Ishikawa (cell line): ENCODE results near the gene BTBD2.

Experiments used
- CEBPB ChIP-seq: IDR thresholded peaks from 2 replicates; pipeline ENCODE4 v1.6.1; 2012
- CREB1 ChIP-seq: IDR thresholded peaks from 2 replicates; pipeline ENCODE4 v1.6.1; 2012; ENCODE audit warnings: low read depth
- EGR1 ChIP-seq: IDR thresholded peaks from 2 replicates; pipeline ENCODE4 v1.6.1; 2012
- EP300 ChIP-seq: IDR thresholded peaks from 2 replicates; pipeline ENCODE4 v1.6.1; 2012; ENCODE audit warnings: borderline replicate concordance
- FOXM1 ChIP-seq: IDR thresholded peaks from 2 replicates; pipeline ENCODE4 v1.6.1; 2012; ENCODE audit warnings: low read depth, borderline replicate concordance
- NFIC ChIP-seq: IDR thresholded peaks from 2 replicates; pipeline ENCODE4 v1.6.1; 2012
- RAD21 ChIP-seq: IDR thresholded peaks from 2 replicates; pipeline ENCODE4 v1.6.1; 2012; ENCODE audit warnings: low read depth
- TAF1 ChIP-seq: IDR thresholded peaks from 2 replicates; pipeline ENCODE4 v1.6.1; 2012; ENCODE audit warnings: low read depth, mild to moderate bottlenecking
- TCF12 ChIP-seq: IDR thresholded peaks from 2 replicates; pipeline ENCODE4 v1.6.1; 2012; ENCODE audit warnings: low read depth
- TEAD4 ChIP-seq: IDR thresholded peaks from 2 replicates; pipeline ENCODE4 v1.6.1; 2012
- YY1 ChIP-seq: IDR thresholded peaks from 2 replicates; pipeline ENCODE4 v1.6.1; 2012; ENCODE audit warnings: low read depth
- ZBTB7A ChIP-seq: IDR thresholded peaks from 2 replicates; pipeline ENCODE4 v1.6.1; 2012; ENCODE audit warnings: low read depth
- TF ChIP-seq, protein P1 (sequence below): IDR thresholded peaks from 2 replicates; pipeline ENCODE4 v1.6.1; 2012; ENCODE audit warnings: low read depth, mild to moderate bottlenecking
- TF ChIP-seq, protein P2 (sequence below): IDR thresholded peaks from 2 replicates; pipeline ENCODE4 v1.6.1; 2012
- TF ChIP-seq, protein P3 (sequence below): IDR thresholded peaks from 2 replicates; pipeline ENCODE4 v1.6.1; 2012

BTBD2 gene

DNA sequence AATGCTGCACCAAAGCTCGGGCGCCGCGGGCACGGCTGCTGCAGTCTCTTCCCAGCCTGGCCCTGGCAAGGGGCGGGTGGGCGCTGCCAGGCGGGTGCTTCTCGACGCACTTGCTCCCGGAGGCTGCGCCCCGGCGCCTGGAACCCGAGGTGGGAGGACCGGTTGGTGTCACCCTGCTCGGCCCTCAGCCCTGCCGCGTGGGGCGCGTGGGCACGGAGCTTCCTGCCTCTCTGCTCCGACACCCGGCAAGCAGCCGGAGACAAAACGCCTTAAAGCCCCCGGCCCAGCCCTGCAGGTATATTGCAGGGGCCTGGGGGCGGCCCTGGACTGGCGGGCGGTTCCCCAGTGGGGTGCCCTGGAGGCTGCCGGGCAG, 34.7 kb downstream of the BTBD2 start:
- no peak for TF ChIP-seq FOXM1
- TF ChIP-seq TEAD4 = no peak
- TF ChIP-seq EP300 = no peak
- TF ChIP-seq CREB1 = no peak
- no peak for TF ChIP-seq ZBTB7A
- TF ChIP-seq TCF12 = no peak
- no peak for TF ChIP-seq EGR1
- TF ChIP-seq TAF1 = no peak
- TF ChIP-seq CEBPB = no peak
- TF ChIP-seq YY1 = no peak
- TF ChIP-seq, protein P1, sequence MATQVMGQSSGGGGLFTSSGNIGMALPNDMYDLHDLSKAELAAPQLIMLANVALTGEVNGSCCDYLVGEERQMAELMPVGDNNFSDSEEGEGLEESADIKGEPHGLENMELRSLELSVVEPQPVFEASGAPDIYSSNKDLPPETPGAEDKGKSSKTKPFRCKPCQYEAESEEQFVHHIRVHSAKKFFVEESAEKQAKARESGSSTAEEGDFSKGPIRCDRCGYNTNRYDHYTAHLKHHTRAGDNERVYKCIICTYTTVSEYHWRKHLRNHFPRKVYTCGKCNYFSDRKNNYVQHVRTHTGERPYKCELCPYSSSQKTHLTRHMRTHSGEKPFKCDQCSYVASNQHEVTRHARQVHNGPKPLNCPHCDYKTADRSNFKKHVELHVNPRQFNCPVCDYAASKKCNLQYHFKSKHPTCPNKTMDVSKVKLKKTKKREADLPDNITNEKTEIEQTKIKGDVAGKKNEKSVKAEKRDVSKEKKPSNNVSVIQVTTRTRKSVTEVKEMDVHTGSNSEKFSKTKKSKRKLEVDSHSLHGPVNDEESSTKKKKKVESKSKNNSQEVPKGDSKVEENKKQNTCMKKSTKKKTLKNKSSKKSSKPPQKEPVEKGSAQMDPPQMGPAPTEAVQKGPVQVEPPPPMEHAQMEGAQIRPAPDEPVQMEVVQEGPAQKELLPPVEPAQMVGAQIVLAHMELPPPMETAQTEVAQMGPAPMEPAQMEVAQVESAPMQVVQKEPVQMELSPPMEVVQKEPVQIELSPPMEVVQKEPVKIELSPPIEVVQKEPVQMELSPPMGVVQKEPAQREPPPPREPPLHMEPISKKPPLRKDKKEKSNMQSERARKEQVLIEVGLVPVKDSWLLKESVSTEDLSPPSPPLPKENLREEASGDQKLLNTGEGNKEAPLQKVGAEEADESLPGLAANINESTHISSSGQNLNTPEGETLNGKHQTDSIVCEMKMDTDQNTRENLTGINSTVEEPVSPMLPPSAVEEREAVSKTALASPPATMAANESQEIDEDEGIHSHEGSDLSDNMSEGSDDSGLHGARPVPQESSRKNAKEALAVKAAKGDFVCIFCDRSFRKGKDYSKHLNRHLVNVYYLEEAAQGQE = no peak
- TF ChIP-seq RAD21 = no peak
- no peak for TF ChIP-seq NFIC
- TF ChIP-seq, protein P2, sequence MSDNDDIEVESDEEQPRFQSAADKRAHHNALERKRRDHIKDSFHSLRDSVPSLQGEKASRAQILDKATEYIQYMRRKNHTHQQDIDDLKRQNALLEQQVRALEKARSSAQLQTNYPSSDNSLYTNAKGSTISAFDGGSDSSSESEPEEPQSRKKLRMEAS = no peak

DNA sequence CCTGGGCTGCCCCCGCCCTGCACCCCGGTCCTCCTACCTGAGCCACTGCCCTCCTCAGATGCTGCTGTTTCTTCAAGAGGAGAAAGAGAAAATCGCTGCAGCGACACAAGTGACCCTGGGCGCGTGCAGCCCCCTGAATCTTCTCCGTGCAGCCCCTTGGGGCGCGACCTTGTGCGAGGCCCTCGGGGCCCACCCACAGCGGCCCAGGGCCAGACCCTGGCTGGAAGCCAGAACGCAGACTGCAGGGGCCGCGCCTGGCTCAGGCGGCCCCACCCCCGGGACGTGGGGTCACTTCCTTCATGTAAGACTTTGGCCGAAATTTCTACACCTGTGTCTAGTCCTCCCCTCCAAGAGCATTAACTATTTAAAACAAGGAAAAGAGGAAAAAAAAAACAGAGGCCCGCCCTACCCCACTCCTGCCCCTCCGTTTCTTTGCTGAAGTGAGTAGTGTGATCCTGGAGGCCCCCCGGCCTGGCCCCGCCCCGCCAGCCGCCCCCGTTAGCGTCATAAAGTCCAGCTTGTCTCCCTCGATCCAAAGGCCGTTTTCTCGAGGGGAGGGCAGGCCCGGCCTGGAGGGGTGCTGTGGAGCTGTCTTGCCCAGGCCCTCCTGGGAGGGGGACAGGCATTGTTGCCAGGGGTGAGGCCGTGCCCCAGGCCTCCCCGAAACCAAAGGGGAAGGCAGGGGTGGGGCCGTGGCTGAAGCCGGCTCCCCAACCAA, 35.3 kb downstream of the BTBD2 start:
- TF ChIP-seq NFIC (no peak), TAF1 (no peak)

DNA sequence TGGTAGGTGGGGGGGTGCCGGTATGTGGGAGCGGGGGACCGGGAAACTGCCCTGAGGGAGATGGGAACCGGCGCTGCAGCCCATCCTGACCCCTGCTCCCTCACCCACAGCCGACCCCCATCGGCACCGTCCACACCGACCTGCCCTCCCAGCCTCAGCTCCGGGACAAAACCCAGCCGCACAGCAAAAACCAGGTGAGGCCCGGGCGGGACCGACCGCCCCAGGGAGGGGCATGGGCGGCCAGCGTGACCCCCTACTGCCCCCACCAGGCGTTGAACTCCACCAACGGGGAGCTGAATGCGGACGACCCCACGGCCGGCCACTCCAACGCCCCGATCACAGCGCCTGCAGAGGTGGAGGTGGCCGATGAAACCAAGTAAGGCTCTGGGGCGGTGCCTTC, 35.9 kb downstream of the BTBD2 start:
- TF ChIP-seq NFIC (no peak), EP300 (no peak), TEAD4 (no peak), FOXM1 (no peak), CREB1 (no peak), TAF1 (no peak), RAD21 (no peak), YY1 (no peak), EGR1 (no peak)
- TF ChIP-seq, protein P1 = no peak

DNA sequence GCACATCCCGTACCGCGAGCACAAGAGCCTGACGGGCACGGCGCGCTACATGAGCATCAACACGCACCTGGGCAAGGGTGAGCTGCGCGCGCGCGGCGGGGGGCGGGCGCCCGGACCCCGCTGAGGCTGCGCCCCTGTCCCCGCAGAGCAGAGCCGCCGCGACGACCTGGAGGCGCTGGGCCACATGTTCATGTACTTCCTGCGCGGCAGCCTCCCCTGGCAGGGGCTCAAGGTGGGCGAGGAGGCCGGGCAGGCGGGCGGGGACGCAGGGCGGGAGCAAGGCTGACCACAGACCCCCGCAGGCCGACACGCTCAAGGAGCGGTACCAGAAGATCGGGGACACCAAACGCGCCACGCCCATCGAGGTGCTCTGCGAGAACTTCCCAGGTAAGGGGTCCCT, 36.5 kb downstream of the BTBD2 start:
- TF ChIP-seq CEBPB (no peak), TCF12 (no peak), EP300 (no peak), TAF1 (no peak), NFIC (no peak), RAD21 (no peak), YY1 (no peak), FOXM1 (no peak), ZBTB7A (no peak), TEAD4 (no peak), CREB1 (no peak), EGR1 (no peak)
- TF ChIP-seq, protein P3, sequence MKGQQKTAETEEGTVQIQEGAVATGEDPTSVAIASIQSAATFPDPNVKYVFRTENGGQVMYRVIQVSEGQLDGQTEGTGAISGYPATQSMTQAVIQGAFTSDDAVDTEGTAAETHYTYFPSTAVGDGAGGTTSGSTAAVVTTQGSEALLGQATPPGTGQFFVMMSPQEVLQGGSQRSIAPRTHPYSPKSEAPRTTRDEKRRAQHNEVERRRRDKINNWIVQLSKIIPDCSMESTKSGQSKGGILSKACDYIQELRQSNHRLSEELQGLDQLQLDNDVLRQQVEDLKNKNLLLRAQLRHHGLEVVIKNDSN = no peak
- TF ChIP-seq, protein P2 = no peak
- TF ChIP-seq, protein P1 = no peak

DNA sequence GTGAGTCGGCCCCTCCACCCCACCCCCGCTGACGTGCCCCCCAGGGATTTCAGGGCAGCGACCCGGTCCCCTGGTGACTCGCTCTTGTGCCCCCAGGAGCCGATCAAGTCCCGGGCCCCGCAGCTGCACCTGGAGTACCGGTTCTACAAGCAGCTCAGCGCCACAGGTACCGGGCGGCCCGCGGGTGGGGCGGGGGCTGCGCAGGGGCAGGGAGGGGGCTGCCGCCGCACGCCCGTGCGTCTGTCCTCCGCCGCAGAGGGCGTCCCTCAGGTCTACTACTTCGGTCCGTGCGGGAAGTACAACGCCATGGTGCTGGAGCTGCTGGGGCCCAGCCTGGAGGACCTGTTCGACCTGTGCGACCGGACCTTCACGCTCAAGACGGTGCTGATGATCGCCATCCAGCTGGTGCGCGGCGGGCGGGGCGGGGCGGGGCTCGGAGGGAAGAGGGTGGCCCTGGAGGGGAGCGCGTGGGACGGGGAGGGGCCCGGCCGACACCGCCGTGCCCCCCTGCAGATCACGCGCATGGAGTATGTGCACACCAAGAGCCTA, 37.1 kb downstream of the BTBD2 start:
- no peak for TF ChIP-seq EGR1
- TF ChIP-seq, protein P3 = no peak
- TF ChIP-seq TEAD4 = no peak
- no peak for TF ChIP-seq TAF1
- TF ChIP-seq TCF12 = no peak
